Activated effector memory CD4-positive, alpha-beta T cell treated with anti-CD3 and anti-CD28 coated beads, Interleukin-2, amount 50 U/mL, for 16 hours (primary cell): ENCODE results near the gene NTRK2.

ENCODE experiments used
- DNase-seq: peaks from one replicate; pipeline ENCODE4 v3.0.0-alpha.2; 2020

The NTRK2 gene

GRCh38 chr9:84823421-84824271 is 154.1 kb downstream of the NTRK2 start:
- DNase-seq = no peak

GRCh38 chr9:84827216-84827765 is 157.8 kb downstream of the NTRK2 start:
- DNase-seq = no peak

- no peak for DNase-seq
Measured at GRCh38 chr9:84828046-84828445, 158.5 kb downstream of the NTRK2 start.

GRCh38 chr9:84829471-84829870 is 159.9 kb downstream of the NTRK2 start:
- DNase-seq = no peak

- DNase-seq = no peak
Measured at GRCh38 chr9:84829997-84830696, 160.6 kb downstream of the NTRK2 start.

- DNase-seq = no peak
Measured at GRCh38 chr9:84831377-84831776, 161.8 kb downstream of the NTRK2 start.

GRCh38 chr9:84832453-84832852 is 162.9 kb downstream of the NTRK2 start:
- DNase-seq = no peak

- no peak for DNase-seq
Measured at GRCh38 chr9:84834426-84834825, 164.9 kb downstream of the NTRK2 start.

- no peak for DNase-seq
Measured at GRCh38 chr9:84835745-84836144, 166.2 kb downstream of the NTRK2 start.

GRCh38 chr9:84838879-84839278 is 169.3 kb downstream of the NTRK2 start:
- DNase-seq = no peak

GRCh38 chr9:84839541-84839940 is 170.0 kb downstream of the NTRK2 start:
- DNase-seq = no peak

GRCh38 chr9:84841931-84842330 is 172.4 kb downstream of the NTRK2 start:
- no peak for DNase-seq

- no peak for DNase-seq
Measured at GRCh38 chr9:84843175-84843824, 173.8 kb downstream of the NTRK2 start.

- no peak for DNase-seq
Measured at GRCh38 chr9:84845956-84846900, 176.7 kb downstream of the NTRK2 start.

- DNase-seq = no peak
Measured at GRCh38 chr9:84846906-84847305, 177.4 kb downstream of the NTRK2 start.

- DNase-seq = no peak
Measured at GRCh38 chr9:84849049-84849448, 179.5 kb downstream of the NTRK2 start.

GRCh38 chr9:84850830-84851392 is 181.4 kb downstream of the NTRK2 start:
- no peak for DNase-seq

- no peak for DNase-seq
Measured at GRCh38 chr9:84851935-84852585, 182.5 kb downstream of the NTRK2 start.

- no peak for DNase-seq
Measured at GRCh38 chr9:84852617-84853301, 183.2 kb downstream of the NTRK2 start.

GRCh38 chr9:84856181-84856632 is 186.7 kb downstream of the NTRK2 start:
- DNase-seq = no peak

GRCh38 chr9:84857211-84857610 is 187.7 kb downstream of the NTRK2 start:
- DNase-seq = no peak
